GM19438 (cell line): ENCODE results near the gene CARMIL3.

Source experiments
- ATAC-seq: cut with Tn5 transposase; IDR thresholded peaks from one replicate; pipeline ENCODE4 v1.9.1; 2021; ENCODE audit warnings: low read depth; ENCODE audit not compliant: unreplicated experiment

Gene CARMIL3

GRCh38 chr14:24113379-24113800, 61.6 kb downstream of the CARMIL3 start:
- no peak for ATAC-seq

GRCh38 chr14:24113801-24114531, 62.2 kb downstream of the CARMIL3 start:
- peak; percentile 22 for ATAC-seq

GRCh38 chr14:24114532-24115421, 63.0 kb downstream of the CARMIL3 start, which contains the start of the genes DCAF11 and NRL:
Gene DCAF11, plus strand, starts transcription at chr14:24114777. Its CDS starts 818 bp downstream, at chr14:24115595.
Gene NRL, minus strand, starts transcription at chr14:24114949. Its CDS starts 32,101 bp downstream, at chr14:24082848.
- ATAC-seq, result peak; percentile 85

GRCh38 chr14:24115422-24116127, 63.8 kb downstream of the CARMIL3 start:
- ATAC-seq, result no peak

GRCh38 chr14:24116128-24116814, 64.5 kb downstream of the CARMIL3 start:
- ATAC-seq, result no peak

- ATAC-seq, result no peak
These were observed 65.4 kb downstream of the CARMIL3 start for GRCh38 chr14:24117179-24117578.
